GM12801 (cell line): Measurements from ENCODE around the gene ZFAND5.

ENCODE experiments used
- TF ChIP-seq, protein P1 (sequence below): IDR thresholded peaks from one replicate; pipeline ENCODE4 v1.5.1; 2011; ENCODE audit warnings: control low read depth; ENCODE audit not compliant: insufficient read length; ENCODE audit errors: extremely low read depth

ZFAND5 gene

DNA sequence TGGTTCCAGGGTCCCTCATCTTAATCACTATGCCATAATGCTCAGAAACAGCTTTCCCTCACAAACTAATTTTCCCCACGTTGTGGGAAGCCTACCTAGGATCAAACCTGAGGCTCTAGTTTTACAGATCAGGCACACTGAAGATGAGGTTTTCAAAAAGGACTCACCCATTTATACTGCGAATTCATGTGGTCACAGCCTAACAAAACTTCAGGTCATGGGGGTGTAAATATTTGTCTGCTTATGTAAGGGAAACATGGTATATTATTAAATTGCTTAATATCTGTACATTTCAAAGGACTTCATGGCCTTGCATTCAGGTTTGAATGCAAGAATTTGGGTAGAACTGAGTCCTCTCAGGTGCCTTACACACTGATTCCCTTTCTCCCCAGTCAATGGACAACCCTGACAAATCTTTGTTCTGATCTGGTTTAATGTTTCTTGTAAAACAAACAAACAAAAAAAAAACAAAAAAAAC, 12.1 kb downstream of the ZFAND5 start:
- TF ChIP-seq, protein P1, sequence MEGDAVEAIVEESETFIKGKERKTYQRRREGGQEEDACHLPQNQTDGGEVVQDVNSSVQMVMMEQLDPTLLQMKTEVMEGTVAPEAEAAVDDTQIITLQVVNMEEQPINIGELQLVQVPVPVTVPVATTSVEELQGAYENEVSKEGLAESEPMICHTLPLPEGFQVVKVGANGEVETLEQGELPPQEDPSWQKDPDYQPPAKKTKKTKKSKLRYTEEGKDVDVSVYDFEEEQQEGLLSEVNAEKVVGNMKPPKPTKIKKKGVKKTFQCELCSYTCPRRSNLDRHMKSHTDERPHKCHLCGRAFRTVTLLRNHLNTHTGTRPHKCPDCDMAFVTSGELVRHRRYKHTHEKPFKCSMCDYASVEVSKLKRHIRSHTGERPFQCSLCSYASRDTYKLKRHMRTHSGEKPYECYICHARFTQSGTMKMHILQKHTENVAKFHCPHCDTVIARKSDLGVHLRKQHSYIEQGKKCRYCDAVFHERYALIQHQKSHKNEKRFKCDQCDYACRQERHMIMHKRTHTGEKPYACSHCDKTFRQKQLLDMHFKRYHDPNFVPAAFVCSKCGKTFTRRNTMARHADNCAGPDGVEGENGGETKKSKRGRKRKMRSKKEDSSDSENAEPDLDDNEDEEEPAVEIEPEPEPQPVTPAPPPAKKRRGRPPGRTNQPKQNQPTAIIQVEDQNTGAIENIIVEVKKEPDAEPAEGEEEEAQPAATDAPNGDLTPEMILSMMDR = no peak

DNA sequence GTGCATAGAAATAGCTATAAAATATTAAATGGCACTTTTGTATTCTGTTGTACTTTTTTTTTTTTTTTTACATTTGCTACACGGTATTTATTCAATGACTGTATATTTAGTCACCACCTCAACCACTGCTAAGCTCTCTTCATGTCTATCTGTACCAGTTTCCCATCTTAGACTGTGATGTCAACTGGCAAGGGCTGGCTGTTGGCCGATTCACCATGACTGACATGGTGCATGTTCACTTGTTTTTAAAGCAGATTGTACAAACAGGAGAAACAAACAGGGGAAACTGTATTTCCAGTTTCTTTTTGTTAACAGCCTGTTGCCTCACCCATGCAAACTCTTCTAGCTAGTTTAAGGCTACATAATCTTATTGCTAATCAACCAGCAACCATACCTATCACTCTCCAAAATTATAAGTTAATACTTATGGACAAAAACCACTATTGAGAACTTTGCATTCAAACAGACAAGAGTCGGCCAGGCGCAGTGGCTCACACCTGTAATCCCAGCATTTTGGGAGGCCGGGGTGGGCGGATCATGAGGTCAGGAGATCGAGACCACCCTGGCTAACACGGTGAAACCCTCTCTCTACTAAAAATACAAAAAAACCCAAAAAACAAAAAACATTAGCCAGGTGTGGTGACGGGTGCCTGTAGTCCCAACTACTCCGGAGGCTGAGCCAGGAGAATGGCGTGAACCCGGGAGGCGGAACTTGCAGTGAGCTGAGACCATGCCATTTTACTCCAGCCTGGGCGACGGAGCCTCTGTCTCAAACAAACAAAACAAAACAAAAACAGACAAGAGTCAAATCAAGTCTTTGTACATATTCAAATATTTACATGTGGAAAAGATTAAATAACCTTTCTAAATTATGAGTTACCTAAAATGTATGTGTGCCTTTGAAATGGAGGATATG, 13.2 kb downstream of the ZFAND5 start:
- TF ChIP-seq, protein P1 = no peak

DNA sequence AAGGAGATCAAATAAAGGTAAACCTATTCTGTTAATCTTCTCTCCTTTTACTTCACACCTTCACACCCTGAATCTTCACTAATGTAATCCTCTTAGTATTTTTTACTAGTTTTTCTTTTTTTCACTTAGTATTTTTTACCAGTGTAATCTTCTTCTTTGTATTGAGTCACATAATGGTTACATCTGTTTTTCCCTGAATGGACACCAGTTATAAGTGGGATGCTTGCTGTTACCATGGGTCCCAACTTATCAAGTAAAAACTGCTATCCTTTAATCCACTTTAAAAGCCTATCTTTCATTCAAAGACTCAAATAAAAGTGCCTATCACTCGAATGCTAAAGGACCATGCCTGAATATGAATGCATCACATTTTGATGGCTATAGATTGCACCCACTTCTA, 15.1 kb downstream of the ZFAND5 start:
- TF ChIP-seq, protein P1 = no peak

DNA sequence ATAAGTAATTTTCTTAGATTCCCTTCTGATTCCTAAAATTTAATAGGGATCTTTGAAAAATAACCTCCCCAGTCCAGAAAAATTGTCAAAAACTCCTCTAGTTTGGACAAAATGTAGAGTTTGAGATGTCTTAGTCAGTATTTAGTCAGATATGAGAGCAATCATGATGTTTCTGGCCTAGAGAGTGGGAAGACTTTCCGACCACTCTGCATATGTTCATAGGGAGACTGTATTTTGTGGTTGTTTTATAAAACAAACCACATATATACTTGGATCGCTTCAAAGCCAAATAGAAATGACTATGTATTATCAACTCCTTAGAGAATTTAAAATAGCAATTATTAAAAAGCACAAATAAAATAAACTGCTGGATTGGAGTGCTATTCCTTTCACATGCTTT, 15.8 kb downstream of the ZFAND5 start:
- TF ChIP-seq, protein P1 = no peak

DNA sequence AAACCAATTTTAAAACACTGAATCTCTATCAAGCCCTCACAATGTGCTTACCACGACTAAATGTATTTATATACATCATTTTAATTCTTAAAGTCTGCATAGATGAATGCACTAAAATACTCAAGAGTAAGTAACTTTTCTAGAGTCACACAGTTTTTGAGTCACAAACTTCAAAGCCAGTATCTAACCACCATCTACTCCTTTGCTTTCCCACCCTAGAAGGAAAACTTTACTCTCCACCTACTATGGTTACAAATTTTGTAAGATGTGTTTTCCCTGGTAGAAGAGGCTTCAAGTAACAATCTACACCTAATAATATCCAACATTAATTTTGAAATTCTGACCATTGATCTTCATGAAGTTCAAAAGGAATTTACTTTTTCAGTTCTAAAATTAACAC, 18.7 kb downstream of the ZFAND5 start:
- TF ChIP-seq, protein P1 = no peak

DNA sequence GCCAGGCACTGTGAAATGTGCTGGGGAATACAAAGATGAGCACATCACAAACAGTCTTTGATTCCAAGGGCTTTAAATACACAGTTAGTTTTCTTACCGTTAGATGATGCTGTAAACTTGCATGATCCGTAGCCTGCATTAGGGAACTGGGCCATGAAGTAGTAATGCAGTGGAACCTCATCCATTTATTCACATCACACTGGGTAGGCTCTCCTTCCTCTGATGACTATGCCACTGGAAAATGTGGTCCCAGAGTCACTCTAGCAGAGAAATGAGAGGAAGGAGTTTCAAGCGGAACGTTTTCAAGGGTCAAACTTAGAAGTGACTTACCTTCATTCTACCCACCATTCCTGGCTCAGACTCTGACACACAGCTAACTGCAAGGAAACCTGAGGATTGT, 26.4 kb downstream of the ZFAND5 start:
- TF ChIP-seq, protein P1 = no peak

DNA sequence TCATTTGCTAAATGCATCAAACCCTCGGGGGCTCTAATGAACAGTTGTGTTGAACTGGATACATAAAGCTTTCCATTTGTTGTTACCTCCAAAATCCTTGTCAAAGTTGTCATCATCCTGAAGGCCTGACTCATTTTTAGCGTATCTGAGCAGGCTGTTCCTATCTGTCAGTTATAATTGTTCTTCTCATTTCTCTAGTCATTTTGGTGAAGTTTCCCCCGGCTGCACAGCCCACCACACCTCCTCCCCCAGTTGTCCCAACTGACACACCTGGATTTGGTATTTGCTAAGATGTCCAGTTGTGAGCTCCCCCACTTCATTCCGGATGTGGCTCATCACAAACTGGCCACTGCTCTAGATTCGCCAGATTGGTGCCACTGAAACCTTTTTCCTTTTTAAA, 27.7 kb downstream of the ZFAND5 start:
- TF ChIP-seq, protein P1 = no peak
